Left renal pelvis (tissue), 4 donors: ENCODE data around the gene MYT1. TPM values are rescaled to one million over a fixed set of nuclear protein-coding genes. Genes with fewer than 3 reads are reported as not detected.
"Not testable (repeated sequence)": the region's sequence is repeated elsewhere in the genome, so short reads cannot be mapped to it uniquely, and the experiment has no call there.

Experiments used
- DNase-seq, 4 donors: peaks; one replicate each; pipeline ENCODE4 v3.0.0-alpha.2; 2013; ENCODE audit warnings: low read depth in 4 of 4, low spot score in 3 of 4
- polyA plus RNA-seq, 4 donors: library from polyadenylated mRNA; unstranded; fragments of 120-200 nt; gene quantifications; one replicate each; pipeline ENCODE4 v1.2.1, GENCODE V29; 2013; ENCODE audit not compliant: insufficient read length in 4 of 4

The MYT1 gene
- polyA plus RNA-seq, 4 donors = 0.23 to 0.79 (median 0.52) TPM

DNA sequence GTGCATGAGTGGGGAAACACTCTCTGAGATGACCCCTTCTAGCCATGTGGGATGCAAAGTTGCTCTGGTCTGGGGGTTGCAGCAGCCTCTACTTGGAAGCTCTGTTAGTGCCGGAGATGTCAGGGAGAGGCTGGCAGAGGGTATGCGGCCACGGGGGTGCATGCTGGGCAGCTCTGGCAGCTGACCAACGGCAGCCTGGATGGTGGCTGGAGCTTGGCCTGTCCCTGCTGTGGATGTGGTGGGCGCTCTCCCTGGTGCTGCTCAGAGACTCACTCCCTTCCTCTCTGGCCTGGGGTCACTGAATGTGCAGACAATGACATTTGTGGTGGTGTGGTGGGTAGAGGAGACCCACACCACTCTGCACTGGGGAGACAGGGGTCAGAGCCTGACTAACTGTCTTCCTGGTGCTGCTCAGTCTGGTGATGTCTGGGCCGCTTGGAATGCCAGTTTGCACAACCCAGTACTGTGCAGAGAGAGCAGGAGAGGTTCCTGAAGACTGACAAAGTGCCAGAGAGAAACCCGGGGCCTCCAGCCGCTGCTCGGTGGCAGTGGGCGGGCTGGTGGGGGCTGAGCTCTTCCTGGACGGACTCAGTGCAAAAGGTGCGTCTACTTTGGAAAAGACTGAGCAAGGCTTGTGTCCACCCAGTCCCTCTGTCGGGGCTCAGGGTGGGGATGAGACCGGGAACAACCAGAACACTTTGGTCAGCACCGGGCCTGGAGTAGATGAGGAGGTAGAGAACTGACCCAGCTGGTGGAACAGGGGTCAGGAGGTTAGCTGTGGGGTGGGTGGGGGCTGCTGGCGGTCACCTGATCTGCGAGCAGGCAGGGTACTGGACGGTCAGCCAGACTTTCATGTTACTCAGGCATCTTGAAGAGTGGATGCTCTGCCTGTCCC, 2.7 kb downstream of the MYT1 start:
- DNase-seq = no peak

DNA sequence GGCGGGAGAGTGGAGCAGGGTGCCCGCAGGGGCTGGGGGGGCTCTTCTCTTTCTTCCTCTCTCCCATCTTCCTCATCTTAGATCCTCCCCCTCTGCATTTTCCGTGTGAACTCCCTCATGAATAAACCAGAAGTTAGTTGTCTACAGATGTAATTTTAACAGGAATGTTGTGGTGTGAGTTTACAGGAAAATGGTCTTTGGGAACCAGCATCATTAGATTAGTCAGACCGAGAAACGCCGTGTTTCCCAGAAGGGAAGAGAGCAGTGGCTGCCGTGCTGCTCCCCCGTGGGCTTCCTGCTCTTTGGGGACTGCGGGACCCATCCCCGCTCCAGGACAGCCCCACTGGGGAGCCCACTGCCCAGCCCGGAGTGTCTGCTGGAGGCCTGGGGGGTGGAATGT, 3.4 kb downstream of the MYT1 start:
- DNase-seq = no peak

DNA sequence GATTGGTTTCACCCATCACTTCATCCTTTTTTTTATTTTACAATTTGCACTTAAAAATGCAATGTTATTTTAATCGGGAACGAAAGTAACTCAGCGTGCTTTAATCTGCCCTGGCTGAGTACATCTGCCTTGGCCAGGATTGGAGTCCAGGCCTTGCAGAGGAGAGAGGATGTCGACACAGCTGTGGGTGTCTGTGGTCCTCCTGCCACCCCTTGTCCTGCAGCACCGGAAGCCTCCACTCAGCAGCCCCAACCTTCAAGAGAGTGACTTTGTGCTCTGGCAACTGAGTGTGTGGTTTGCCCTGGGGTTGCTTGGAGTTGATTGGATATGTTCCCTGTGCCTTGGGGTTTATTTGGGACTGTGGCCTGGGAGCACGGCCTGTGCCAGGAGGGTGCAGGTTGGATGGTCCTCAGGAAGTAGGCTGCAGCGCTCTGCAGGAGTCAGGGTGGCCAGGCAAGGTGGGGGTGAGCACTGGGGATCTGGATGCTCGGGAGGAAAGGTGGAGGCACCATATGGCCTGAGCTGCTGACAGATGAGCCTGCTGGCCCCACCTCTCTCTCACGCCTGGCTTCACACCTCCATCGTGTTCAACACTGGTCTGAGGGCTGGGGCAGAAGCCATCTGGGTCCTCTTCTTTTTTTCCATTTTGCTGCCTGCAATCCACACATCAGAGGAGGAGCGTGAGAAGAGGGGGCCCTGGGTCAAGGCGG, 4.3 kb downstream of the MYT1 start:
- no peak for DNase-seq

DNA sequence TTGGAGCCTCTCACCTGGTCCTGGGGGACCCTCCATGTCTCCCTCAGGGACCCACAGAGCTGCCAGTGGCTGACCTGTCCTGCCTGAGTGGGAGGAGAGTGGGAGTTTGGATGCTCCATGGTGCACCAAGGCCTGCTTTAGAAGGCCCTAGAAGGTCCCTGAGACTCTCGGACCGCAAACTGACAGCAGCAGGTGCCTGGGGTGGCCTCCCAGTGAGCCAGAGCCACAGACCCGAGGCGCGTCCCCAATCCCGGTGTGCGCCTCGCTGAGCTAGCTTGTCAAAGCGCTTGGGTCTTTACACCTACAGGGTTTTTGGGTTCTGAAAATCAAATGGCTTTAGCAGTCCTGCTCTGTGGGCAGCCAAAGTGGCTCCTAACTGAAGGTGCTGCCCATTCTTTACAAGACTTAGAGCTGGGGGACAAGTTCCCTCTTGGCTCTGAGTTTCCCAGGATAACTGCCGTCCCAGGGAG, 4.9 kb downstream of the MYT1 start:
- no peak for DNase-seq

DNA sequence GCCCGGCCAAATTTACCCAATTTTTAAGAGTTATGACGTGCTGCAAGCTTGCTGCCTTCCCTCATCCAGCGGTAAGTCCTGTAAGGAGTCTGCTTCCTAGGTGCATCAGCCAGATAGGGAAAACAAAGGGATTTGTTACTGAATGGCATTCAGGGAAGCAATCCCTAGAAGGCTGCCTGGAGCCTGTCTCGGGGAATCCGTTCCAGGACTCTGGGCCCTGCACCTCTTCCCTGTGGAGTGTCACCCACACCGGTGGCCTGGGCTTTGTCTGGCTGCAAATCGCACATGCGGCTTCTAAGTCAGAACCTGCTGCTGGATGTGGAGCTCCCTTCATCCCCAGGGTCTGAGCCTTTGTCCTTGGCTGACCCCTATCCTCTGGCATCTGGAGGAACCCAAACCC, 7.0 kb downstream of the MYT1 start:
- no peak for DNase-seq

DNA sequence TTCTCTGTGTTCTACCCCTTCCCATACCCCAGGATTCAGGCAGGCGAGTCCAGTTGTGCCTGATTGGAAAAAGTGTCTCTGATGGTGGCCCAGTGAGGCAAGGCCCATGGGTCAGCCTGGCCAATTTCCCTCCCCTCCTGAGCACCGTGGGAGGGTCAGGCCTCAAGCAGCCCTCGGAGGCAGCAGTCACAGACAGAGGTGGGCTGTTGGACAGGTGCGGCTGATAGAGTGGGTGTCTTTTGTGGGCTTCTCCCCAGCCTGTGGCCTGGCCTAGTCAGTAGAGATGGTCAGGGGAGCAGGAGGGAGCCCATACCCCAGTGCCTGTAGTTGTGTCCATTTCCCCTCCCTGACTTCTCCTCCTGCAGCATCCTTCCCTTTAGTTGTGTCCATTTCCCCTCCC, 8.9 kb downstream of the MYT1 start:
- DNase-seq = no peak

DNA sequence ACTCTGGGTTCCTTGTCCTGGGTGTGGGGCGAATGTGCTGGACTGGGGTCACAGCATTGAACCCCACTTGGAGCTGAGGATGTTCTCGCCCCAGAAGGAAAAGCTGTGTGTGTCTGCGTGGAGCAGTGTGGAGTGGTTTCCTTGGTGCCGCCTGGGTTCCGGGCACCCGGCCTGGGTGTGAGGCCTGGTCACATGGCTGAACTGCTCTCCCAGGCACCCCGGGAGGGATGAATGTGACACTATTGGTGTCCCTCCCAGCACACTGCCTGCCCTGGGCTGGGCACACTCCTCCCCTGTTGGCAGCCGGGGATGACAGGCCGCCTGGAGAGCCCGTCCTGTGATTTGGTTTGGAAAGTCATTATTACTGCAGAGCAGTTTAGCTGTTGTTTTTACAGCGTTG, 12.3 kb downstream of the MYT1 start:
- DNase-seq = no peak

DNA sequence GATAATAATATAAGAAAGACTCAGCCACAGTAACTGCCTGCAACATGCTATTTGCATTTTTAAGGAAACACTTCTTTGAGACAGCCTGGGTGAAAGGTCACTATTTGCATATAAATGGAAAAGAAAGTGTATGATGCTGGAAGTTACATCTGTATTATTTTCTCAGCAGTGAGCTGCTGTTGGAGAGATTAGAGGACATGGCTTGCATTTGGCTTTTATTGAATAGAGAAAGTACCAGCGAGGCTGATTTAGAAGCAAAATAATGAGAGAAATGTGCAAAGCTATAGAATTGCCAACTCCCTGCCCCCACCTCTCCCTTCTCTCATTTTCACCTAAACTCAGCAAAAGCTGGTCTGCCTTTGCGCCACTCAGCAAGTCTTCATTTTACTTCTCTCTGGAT, 12.7 kb downstream of the MYT1 start:
- DNase-seq = no peak

DNA sequence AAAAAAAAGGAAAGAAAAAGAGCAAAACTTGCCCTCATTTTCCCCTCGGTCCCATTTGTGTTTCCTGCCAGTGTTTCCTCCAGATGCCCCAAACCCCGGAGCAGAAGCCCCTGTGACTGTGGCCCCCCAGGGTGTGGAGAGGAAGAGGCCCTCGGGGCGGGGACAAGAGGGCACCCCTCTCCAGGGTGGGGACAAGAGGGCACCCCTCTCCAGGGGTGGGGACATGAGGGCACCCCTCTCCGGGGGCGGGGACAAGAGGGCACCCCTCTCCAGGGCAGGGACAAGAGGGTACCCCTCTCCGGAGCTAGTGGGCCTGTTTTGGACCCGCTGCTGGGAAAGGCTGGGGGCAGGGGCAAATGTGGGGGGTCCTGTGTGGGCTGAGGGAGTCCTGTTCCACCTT, 13.1 kb downstream of the MYT1 start:
- no peak for DNase-seq

DNA sequence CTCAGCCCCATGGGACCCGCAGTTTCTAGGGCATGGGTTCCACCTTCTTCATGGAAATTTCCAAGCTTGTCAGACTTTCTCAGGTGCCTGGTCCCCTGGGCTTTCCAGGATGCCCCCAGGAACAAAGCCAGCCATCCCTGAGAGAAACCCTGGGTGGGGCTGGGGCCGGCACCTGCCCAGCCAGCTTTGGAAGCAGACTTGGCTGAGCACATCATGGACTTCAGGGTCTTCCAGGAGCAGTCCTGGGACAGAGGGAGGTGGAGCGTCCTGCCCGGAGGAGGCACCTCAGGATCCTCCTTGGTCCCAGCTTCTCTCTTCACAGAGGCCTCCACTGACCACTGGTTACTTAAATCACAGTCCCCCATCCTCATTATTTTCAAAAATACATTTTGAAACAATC, 13.5 kb downstream of the MYT1 start:
- no peak for DNase-seq

DNA sequence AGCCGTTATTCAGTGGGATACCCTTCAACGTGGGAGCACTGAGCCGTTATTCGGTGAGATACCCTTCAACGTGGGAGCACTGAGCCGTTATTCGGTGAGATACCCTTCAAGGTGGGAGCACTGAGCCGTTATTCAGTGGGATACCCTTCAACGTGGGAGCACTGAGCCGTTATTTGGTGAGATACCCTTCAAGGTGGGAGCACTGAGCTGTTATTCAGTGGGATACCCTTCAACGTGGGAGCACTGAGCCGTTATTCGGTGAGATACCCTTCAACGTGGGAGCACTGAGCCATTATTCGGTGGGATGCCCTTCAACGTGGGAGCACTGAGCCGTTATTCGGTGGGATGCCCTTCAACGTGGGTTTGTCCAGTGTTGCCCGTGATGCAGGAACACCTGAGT, 14.7 kb downstream of the MYT1 start:
- DNase-seq = not testable (repeated sequence)

DNA sequence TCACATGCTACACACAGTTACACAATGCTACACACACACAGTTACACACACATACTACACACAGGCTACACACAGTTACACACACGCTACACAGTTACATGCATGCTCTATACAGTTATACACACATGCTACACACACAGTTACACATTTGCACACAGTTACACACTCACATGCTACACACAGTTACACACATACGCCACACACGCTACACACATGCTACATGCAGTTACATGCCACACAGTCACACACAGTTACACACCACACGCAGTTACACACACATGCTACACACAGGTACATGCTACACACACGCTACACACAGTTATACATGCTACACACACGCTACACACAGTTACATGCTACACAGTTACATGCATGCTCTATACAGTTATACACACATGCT, 15.6 kb downstream of the MYT1 start:
- no peak for DNase-seq

DNA sequence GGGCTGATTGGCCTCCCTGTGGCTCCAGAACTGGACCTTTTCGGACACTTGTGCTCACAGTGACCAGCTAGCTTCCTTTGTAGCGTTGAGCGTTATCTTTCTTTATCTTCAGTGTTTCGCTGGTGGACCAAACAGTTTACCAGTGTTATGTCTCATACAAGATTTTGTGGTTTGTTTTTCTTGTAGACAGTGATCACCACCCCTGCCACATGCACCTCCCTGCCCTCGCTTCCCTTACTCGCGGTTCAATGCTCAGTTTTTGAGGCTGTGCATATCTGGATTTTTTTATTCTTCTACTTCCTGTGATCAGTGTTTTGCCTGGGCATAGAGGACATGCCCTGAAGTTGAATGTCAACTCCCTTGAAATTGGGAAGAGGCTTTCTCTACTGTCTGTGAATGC, 16.4 kb downstream of the MYT1 start:
- no peak for DNase-seq

DNA sequence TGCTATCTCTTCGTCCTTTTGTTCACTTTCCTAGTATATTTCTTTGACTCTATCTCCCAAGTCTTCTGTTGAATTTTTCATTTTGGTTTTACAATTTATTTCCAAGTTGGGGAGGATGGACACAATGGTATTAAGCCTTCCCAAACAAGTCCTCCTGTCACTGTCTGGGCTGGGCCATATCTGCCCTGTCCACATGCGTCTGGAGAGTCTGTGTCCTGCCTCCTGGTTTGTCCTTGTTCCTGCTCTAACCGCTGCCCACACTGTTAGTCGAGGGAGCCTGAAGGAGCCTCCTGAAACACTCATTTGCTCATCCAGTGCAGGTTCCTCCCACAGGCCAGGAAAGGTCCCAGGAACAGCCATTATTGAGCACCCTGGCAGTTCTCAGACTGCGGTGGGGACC, 17.1 kb downstream of the MYT1 start:
- DNase-seq = no peak

DNA sequence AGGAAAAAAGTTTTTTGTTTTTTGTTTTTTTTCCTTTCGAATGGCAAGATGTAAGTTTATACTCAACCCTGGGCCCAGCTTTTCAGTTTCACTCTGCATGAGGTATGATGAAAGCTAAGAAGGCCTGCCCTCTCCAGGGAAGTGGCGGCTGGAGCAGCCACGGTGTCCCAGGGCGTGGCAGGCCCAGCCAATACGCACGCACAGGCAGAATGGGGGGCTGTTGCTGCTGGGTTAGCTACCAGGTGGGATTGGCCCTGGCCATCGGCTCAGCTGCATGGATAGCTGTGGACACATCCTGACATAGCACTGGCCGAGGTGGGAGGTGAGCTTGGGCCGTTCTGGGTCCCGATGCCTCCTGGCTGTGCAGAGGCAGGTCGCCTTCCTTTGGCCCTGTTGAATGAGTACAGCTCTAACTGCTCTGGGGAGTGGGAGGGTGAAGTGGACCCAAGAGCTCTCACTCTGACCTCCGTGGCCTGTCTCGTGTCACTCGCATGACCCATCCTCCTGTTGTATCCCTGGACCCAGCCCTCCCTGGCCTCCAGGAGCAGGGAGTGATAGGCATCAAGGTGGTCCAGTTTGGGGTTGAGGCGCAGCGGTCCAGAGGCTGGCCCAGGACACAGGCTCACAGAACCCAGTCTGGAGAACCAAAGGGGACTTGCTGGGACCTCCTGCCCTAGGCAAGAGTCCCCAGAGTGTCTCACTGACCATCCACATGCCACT, 18.1 kb downstream of the MYT1 start:
- DNase-seq = no peak

DNA sequence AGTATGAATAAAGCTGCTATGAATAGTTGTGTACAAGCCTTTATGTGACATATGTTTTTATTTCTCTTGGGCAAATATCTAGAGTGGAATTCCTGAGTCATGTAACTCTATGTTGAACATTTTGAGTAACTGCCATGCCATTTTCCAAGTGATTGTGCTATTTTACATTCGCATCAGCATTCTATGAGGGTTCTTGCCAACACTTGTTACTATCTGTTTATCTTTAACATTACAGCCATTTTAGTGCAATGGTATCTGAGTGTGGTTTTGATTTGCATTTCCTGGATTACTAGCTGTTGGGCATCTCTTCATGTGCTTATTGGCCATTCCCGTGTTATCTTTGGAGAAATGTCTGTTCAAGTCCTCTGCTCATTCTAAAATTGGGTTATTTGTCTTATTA, 19.1 kb downstream of the MYT1 start:
- no peak for DNase-seq

DNA sequence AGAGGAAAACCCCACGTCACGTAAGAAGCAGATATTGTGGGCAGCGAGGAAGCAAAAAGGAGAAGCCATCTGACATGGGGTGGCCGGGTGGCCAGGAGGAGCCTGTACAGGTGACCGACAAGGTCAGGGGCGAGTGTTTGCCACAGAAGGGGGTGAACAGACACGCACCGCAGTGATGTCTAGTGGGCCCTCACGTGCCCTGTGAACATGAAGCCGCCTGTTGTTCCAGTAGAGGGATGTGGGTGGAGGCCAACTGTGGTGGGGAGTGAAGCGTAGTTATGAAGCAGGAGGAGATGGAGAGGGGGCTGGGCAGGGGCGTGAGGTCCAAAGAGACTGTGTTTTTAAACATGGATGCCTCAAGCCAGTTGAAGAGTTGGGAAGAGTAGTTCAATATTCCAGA, 20.5 kb downstream of the MYT1 start:
- no peak for DNase-seq

DNA sequence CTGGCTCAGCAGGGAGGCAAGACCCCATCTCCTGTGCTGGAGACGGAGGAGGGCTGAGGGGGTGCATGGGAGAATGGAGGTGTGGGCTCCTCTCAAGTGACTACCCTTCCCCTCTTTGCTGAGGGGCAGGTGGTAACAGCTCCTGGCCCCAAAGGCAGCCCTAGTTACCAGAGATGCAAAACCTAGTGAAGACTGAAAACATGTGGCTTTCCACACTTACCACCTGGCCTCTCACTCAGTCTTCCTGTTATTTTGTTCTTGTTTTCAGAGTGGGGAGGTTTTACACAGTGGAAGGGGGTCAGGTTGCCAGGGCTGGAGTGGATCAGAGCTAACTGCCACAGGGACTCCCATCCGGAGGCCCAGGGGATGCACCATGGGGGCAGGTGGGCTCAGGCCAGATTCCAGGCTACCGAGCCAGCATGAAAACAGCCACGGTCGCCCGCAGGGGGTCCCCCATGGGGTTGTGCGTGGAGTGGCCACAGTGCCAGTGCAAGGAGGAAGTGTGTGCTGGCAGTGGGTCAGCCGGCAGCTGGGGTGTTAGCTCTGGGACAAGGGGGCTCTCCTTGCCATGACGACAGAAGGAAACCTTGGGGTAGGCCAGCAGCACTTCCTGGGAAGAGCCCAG, 21.1 kb downstream of the MYT1 start:
- DNase-seq = no peak

DNA sequence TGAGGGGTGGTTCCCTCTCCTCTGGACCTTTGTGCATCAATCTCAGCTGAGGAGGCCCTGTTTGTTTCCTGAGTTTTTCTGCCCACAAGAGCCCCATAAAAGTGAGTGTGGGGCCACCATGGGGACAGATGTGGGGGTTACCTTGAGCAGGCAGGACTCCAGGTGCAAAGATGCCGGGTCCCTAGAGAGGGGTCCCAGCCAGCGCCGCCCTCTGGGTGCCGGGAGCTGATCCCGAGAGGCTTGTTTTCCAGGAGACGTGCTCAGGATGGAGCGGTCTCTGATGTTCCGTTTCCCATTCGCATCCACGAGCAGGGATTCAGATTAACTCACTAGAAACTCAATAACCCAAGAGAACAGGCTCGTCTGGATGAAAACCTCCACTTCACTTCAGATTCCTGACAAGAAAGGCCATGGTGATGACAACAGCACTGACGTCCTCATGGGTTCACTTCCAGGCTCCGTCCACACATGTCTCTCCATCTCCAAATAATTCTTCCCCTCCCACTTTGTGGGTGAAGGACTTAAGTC, 21.9 kb downstream of the MYT1 start:
- no peak for DNase-seq

DNA sequence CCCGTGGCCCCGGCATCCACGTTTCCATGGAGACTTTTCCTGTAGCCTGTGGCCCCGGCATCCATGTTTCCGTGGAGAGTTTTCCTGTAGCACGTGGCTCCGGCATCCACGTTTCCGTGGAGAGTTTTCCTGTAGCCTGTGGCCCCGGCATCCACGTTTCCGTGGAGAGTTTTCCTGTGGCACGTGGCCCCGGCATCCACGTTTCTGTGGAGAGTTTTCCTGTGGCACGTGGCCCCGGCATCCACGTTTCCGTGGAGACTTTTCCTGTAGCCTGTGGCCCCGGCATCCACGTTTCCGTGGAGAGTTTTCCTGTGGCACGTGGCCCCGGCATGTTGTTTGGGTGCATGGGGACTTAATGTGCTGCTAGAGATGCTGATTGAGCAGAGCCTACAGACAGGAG, 23.0 kb downstream of the MYT1 start:
- DNase-seq = not testable (repeated sequence)

DNA sequence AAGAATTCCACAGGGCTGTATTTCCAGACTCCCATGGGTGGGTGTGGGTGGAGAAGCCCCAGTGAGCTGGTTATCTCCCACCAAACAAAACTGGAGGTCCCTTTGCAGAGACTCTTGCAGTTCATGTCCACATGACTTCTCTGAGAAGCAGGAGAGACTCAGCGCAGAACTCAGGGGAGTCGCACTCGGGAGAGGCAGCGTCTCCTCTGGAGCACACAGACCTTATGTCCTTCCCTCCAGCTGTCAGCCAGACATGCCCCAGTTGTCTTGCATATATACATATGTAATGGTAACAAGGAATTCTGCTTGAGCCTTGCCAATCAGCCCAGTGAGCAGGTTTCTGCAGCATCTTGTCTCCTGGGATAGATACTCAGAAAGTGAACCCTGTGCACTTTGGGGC, 23.8 kb downstream of the MYT1 start:
- no peak for DNase-seq
